GM21381 (cell line): ENCODE data around the gene COPS7B.
"Not testable (repeated sequence)": the region's sequence is repeated elsewhere in the genome, so short reads cannot be mapped to it uniquely, and the experiment has no call there.

ENCODE experiments used
- ATAC-seq: cut with Tn5 transposase; IDR thresholded peaks from one replicate; pipeline ENCODE4 v1.9.1; 2021; ENCODE audit warnings: mild to moderate bottlenecking, moderate library complexity; ENCODE audit not compliant: unreplicated experiment

Gene COPS7B

GRCh38 chr2:231786177-231786916 lies at the start of gene COPS7B:
Gene COPS7B (plus strand): TSS chr2:231786445. CDS start chr2:231788571, 2,126 bp downstream.
- peak; percentile 71 for ATAC-seq

- ATAC-seq, result no peak
These were observed 48.5 kb upstream of the COPS7B start for GRCh38 chr2:231737761-231738160.

- ATAC-seq, result no peak
These were observed 42.7 kb upstream of the COPS7B start for GRCh38 chr2:231743376-231744116.

- ATAC-seq, result no peak
These were observed 40.8 kb upstream of the COPS7B start for GRCh38 chr2:231745303-231746038.

DNA sequence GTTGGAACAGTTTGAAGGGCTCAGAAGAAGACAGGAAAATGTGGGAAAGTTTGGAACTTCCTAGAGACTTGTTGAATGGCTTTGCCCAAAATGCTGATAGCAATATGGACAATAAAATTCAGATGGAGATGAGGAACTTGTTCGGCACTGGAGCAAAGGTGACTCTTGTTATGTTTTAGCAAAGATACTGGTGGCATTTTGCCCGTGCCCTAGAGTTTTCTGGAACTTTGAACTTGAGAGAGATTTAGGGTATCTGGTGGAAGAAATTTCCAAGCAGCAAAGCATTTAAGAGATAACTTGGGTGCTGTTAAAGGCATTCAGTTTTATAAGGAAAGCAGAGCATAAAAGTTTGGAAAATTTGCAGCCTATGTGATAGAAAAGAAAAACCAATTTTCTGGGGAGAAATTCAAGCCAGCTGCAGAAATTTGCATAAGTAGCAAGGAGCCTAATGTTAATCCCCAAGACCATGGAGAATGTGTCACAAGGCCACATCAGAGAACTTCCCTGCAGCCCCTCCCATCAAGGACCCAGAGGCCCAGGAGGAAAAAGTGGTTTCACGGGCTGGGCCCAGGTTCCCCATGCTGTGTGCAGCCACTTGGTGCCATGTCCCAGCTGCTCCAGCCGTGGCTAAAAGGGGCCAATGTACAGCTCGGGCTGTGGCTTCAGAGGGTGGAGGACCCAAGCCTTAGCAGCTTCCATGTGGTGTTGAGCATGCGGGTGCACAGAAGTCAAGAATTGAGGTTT lies 37.9 kb upstream of the COPS7B start:
- ATAC-seq, result not testable (repeated sequence)

GRCh38 chr2:231749016-231749415 lies 37.2 kb upstream of the COPS7B start:
- ATAC-seq, result not testable (repeated sequence)

GRCh38 chr2:231751042-231751815 lies 35.0 kb upstream of the COPS7B start:
- ATAC-seq, result no peak

GRCh38 chr2:231752061-231752460 lies 34.2 kb upstream of the COPS7B start:
- ATAC-seq, result no peak

DNA sequence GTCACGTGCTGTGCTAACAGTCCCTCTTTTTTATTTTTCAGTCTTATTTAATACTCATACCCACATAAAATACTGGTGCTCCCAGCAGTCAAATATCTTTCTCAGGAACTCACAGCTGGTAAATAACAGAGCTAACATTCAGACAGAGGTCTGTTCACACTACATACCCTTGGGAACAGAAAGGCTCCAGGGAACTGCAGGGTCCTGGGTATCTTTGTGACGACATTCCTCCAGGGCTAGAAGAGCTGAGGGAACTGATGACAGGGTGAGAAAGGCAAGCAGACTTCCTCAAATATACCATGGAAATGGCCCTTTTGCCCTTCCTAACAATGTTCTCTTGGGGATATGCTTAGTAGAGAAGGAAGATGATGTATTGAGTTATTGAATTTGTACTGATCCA lies 24.5 kb upstream of the COPS7B start:
- no peak for ATAC-seq

DNA sequence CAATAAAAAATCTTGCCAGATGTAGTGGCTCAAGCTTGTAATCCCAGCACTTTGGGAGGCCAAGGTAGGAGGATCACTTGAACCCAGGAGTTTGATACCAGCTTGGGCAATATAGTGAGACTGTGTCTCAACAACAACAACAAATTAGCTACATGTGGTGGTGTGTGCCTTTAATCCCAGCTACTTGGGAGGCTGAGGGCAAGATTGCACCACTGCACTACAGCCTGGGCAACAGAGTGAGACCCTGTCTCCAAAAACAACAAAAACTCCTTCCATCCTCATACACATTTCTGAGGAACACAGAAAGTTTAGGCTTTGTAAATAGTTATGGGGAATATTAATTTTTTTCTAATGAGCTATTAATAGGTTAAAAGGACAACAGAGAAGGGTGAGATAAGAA lies 22.1 kb upstream of the COPS7B start:
- ATAC-seq, result no peak

DNA sequence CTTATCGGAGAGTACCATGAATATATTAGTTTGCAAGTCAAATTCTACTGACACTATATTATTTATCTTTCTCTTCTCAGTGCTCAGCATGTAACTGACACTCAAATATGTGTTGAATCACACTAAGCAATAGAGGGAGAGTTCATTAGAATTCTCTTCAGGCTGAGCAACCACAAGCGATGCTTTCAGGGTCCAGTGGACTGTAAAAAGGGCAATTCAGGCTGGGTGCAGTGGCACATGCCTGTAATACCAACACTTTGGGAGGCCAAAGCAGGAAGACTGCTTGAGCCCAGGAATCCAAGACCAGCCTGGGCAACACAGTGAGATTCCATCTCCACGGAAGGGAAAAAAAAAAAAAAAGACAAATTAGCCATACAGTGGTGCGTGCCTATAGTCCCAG lies 21.5 kb upstream of the COPS7B start:
- ATAC-seq, result no peak

DNA sequence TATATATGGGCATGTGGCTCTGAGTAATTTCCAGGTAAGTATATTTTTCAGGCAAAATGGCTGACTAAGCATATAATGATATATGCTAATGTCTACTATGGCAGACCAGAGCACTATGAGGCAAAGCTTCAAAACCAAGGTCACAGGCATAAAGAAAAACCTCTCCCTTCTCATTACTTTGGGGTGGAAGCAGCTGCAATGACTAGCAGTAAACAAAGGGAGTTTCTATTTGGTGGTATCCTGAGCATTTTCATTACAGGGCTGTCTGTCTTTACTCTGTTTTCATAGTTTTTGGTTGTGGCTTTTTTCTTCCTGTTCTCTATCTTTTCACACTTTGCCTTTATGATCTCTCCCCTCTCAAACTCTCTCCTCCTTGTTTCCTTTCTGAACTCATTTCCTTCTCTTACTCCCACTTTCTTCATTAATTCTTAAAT lies 20.7 kb upstream of the COPS7B start:
- ATAC-seq, result no peak

DNA sequence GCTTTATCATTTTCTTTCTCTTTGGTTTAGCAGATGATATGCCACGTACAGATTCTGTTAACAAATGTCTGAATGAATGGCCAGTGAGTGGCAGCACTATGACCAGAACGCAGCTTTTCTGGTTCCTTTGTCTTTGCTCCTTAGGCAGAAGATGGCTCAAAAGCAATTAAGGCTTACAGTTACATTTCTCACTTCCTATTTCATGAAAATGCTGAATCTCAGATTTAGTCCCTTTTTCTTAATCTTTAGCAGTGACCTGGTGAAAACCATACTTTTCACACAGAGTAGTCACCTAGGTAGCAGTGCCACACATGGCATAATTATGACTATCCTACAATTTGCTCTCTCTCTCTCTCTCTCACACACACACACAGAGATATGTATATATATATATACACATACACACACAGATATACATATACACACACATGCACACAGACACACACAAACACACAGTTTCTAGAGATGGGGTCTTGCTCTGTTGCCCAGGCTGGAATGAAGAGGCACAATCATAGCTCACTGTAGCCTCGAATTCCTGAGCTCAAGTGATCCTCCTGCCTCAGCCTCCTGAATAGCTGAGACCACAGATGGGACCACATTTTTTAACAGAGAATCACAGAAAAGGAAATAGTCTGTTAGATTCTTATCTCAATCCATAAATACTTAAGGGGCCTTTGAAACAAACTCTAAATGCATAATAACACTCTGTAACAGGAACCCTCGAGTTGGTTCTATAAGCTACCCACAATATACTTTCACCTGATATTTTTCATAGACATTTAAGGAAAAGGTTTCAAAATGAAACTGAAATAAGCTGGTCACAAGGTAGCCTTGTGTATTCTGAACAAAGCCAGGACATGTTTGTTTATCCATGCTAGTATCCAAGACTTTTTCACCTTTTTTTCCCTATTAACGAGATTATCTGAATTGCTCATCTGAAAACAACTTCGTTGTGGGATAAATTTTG lies 16.8 kb upstream of the COPS7B start:
- ATAC-seq, result no peak

DNA sequence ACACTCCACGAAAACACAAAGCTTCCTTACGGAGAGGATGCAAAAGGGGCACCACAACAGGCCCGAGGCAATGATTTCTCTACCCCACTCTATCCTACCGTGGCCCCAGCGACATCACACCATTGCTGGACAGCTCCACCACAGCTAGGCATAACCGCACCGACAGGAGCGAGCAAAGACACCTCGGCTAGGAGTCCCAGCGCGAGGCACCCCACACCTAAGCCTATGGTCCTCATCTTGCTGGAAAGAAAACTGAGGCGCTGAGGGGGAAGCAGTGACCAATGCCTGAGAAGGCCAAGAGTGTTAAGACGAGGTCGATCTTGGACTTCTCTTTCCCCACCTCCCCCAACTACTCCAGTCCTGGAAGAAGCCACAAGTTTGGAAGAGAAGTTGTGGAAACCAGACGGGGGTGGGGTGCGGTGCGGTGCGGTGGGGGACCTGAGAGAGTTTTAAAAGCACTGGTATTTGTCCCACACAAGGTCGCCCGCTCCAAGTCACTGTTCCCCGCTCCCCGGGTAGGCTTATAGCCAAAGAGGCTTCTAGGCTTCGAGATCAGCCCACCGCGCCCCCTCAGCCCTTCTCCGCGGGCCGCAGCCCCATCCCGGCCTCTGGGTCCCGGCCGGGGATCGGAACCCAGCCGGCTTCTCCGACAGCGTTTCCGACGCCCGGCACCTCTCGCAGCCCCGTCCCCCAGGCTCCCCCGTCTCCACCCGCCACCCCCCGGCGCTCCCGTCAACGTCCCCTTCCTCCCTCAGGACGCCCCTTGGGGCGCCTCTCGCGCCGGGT lies 5.9 kb upstream of the COPS7B start:
- ATAC-seq, result no peak

- ATAC-seq, result peak; percentile 88
These were observed 5.1 kb upstream of the COPS7B start, which contains the start of gene PDE6D for GRCh38 chr2:231780909-231781797. Gene PDE6D (minus strand): TSS chr2:231781282. CDS start chr2:231781114, 168 bp downstream.

GRCh38 chr2:231781798-231782726 lies 4.2 kb upstream of the COPS7B start:
- ATAC-seq, result no peak
